Amniotic epithelial cell (primary cell): ENCODE data around the gene ADAP1.
"Not testable (repeated sequence)": the region's sequence is repeated elsewhere in the genome, so short reads cannot be mapped to it uniquely, and the experiment has no call there.

ENCODE experiments used
- DNase-seq: peaks from one replicate; pipeline ENCODE4 v3.0.0-alpha.2; 2010; ENCODE audit warnings: low read depth

The ADAP1 gene

DNA sequence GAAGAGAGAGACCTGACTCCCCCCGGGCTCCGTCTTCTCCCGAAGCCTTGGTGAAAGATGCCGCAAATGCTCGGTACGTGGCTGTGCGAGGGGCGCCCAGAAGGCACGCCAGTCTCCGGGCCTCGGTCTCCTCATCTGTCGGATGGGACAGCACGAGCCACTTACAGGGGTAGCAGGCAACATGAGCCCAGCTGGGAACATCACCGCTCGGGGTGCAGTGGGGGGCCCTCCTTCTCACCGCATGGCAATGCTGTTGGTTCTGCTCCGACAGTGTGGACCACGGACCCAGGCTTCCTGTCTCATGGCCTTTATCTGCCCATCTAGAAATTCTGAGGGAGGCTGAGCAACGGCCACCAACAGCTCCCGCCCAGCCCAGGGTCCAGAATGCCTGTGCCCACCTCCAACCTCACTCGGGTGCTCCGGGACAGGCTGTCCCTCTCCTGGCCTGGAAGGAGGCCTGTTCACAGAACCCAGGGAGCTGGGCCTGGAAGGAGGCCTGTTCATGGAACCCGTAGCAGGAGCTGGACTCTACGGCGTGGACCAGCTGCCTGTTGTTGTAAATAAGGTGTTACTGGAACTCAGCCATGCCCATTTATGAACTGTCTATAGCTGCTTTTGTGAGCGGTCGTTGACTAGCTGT, 15.8 kb downstream of the ADAP1 start:
- no peak for DNase-seq

GRCh38 chr7:937856-938484, 16.5 kb downstream of the ADAP1 start:
- no peak for DNase-seq

DNA sequence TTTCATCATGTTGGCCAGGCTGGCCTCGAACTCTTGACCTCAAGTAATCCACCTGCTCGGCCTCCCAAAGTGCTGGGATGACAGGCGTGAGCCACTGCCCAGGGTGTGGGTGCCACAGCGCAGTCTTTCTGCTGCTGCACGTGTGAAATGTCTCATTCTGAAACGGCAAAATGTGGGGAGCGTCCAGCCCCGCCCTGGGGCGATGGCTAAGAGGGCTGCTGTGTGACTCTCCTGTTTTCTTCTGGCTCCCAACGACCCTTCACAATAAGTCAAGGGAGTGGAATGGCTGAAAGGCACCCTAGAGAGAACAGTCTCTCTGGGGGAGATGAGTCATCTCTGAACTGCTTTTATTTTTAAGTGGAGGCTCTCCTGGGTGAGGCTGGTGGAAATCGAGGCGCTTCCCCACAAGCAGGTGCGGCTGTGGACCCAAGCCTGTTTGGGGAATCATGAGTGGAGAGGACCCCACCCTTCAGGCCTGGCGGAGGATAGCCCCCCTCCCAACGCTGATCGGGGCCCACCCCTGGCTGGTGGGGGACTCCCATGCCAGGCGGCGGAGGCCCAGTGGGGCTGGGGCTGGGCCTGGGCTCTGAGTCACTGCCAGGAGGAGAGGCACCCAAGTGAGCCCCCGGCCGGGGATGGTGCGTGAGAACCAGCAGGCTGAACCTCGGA, 18.0 kb downstream of the ADAP1 start:
- DNase-seq, result peak; percentile 26

DNA sequence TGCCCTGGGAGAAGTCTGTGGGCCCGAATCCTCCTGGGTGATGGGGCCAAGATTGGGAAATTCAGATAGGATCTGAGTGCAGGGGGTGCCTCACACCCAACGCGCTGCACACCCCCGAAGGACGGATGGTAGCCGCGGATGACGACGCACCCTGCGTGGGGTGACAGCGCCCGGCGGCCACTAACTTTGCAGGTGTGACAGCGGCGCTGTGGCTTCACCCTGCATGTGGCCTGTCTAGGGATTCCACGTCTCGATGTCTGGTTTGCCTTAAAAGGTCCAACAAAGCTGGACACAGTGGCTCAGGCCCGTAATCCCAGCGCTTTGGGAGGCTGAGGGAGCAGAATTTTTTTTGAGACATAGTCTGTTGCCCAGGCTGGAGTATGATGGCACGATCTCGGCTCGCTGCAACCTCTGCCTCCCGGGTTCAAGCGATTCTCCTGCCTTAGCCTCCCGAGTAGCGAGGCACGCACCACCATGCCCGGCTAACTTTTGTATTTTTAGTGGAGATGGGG, 18.6 kb downstream of the ADAP1 start:
- no peak for DNase-seq

DNA sequence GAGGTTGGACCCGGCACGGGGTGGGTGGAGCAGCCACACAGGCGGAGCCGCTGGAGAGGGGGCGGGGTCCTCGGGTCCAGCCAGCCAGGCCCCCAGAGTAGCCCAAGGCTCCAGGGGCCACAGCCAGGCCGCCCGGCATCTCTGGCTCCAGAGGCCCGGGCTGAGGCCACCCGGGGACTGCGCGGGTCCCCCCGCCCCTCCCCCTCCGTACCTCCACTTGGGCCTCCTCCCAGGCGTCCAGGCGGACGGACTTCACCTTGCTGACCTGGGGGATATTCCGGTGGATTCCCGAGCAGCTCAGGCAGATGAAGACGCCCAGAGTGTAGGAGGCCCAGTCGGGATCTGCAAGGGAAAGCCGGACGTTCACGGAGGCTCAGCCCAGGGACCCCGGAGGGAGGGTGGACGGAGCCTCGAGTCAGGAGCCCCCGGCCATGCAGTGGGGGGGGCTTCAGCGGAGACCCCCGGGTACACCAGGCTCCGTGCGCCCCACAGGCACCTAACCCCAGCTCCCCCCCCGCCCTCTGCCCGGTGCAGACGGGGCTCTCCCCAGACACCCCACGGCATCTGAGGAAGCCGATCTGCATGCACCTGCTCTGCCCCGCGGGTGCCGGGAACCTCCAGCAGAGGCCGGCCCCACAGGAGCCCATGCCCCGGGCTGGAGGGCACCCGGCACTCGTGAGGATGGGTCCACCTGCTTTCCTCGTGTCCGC, 19.2 kb downstream of the ADAP1 start:
- DNase-seq, result no peak

GRCh38 chr7:934469-935163, 19.9 kb downstream of the ADAP1 start:
- DNase-seq, result no peak

DNA sequence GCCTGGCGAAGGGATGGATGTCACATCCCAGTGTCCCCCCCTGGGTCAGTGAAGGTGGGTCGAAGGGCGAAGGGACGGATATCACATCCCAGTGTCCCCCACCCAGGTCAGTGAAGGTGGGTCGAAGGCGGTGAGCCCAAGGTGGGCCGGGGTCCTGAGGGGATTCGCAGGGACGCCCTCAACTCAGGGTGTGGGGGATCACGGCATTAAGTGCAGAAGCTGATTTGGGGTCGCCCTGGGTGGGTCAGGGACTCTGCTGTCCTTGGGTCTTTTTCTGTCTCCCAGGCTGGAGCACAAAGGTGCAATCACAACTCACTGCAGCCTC, 21.9 kb downstream of the ADAP1 start:
- DNase-seq, result no peak

GRCh38 chr7:931871-932650, 22.4 kb downstream of the ADAP1 start:
- no peak for DNase-seq

DNA sequence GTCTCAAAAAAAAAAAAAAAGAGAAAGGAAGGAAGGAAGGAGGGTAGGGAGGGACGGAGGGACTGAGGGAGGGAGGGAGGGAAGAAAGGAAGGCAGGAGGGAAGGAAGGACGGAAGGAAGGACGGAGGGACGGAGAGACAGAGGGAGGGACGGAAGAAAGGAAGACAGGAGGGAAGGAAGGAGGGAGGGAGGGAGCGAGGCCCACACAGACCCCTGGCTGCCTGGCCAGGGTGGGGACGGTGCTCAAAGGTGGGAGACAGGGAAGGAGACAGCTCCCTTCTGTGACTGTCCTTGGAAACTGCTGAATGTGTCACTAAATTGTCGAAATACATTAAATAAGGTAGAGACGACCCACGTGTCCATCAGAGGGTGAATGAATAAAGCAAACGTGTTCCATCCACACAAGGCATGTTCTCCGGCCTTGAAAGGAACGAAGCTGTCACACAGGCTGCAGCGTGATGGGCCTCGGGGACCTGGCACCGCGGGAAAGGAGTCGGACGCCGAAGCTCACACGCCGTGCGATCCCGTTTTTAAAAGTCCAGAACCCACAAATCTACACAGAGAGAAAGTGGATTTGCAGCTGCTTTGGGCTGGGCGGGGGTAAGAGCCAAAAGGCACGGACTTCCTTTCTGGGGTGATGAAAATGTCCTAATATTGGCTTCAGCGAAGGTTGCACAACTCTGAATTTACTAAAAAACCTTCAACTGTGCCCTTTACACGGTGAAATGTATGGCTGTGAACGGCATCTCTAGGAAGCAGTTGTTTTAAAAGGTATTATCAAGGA, 23.3 kb downstream of the ADAP1 start:
- no peak for DNase-seq

GRCh38 chr7:929311-929711, 25.2 kb downstream of the ADAP1 start:
- DNase-seq, result no peak

DNA sequence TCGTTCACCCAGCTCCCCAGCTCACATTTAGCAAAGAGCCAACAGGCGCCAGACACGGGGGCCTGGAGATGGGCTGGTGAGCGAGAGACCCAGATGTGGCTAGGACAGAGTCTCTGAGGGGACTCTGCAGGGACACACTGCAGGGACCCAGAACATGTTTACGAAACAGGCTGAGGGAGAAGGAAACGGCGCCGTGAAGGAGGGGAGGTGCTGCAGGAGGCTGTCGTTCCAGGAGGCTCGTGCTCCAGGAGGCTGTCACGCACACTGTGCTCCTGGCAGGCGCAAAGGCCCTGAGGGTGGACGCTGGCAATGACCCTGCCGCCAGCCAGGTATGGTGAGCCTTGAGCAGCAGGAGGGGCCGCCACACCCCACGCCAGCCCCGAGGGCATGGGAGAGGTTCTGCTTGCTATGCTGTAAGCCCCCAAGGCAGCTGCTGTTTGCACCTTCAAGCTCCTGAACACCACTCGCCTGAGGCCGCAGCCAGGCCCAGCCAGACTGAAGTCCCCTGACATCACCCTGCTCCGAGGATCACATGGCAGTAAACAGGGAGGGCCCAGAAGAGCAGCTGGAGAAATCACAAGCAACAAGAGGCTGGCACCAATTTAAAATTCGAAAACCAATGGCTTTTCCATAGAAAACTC, 27.3 kb downstream of the ADAP1 start:
- DNase-seq, result no peak

DNA sequence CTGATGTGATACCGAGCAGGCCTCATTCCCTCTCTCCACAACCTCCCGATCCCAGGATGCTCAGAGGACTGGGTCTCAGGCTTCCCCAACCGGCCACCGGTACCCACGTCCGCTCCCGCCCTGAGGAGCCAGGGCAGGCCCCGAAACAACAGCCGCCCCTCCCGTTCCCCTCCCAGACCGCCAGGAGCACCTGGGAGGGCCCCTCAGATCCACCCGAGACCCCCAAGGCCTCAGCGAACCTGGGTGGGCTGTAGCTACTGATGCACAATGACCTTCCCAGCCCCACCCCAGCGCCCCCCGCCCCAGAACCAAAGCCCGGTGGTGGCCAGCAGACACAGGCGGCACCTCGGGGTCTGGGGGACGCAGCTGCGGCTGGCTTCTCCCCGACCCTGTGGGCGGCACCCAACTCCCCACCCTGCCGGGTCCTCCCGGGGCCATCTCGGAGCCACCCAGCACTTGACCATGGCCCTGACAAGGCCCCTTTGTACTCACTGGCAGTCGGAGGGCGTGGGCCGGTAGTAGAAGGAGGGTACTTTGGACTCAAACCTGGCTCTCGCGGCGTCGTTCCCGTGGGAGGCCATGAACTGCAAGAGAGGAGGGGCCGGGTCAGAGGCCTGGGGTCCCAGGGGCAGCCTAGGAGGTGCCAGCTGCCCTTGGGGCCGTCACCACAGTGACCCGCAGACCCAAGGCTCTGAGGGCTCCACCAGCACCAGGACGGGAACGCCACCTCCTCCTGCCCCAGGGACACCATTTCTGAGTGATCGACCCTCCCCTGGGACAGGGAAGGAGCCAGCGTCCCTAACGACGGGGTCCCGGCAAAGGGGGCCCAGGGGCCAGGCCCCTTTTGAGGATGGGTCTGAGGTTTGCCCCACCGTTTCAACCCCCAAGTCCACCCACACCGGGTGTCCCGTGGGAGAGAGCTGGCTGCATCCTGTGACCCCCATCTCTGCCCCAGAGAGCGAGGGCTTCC, 28.1 kb downstream of the ADAP1 start:
- no peak for DNase-seq

DNA sequence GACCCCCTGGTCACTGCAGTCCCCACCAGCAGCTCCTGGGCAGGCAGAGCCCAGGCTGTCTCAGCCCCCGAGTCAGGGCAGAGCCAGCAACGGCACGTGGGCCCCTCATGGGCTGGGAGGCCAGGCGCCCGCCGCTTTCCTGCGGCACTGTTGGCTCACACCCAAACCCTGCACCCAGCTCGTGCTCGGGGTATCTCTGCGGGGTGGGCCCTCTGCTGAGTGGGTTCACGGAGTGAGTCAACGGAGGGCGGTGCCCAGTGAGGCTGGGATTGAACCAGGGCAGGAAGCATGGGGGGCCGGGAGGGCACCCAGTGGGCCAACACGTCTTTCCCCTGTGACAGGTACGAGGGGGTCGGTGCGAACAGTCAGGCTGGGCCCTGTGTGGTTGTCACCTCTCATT, 28.9 kb downstream of the ADAP1 start:
- DNase-seq, result peak; percentile 45

GRCh38 chr7:924541-925231, 29.8 kb downstream of the ADAP1 start:
- DNase-seq, result no peak

GRCh38 chr7:924042-924441, 30.4 kb downstream of the ADAP1 start:
- not testable (repeated sequence) for DNase-seq

- peak; percentile 27 for DNase-seq
Measured at GRCh38 chr7:923108-924041, 31.1 kb downstream of the ADAP1 start.
